Neural cell (in vitro differentiated cells): Measurements from ENCODE around the gene CLIP3. TPM values are rescaled to one million over a fixed set of nuclear protein-coding genes. Genes with fewer than 3 reads are reported as not detected.

ENCODE experiments used
- H2AFZ ChIP-seq: fragments of 200-600, 300-800 bp; sonication (generic), shearing (Covaris generic); 2 replicates; pipeline ENCODE4 v1.6.0; 2014; ENCODE audit warnings: low read depth, mild to moderate bottlenecking, antibody characterized with exemption, low read length, moderate library complexity
- H3F3A ChIP-seq: fragments of 200-600 bp; shearing (Covaris generic); 2 replicates; pipeline ENCODE4 v1.6.1; 2016; ENCODE audit warnings: mild to moderate bottlenecking, moderate library complexity, mixed read lengths, antibody characterized with exemption, low read length; ENCODE audit not compliant: insufficient read depth, poor library complexity, severe bottlenecking
- H3K27ac ChIP-seq: fragments of 200-600, 300-800 bp; sonication (generic), shearing (Covaris generic); 2 replicates; pipeline ENCODE4 v1.5.1; 2014; ENCODE audit warnings: mild to moderate bottlenecking, low read length, moderate library complexity
- H3K27me3 ChIP-seq: fragments of 300-800, 200-600 bp; sonication (generic), shearing (Covaris generic); 2 replicates; pipeline ENCODE4 v1.6.0; 2014; ENCODE audit warnings: mild to moderate bottlenecking, low read depth, low read length, moderate library complexity; ENCODE audit not compliant: insufficient read depth
- H3K36me3 ChIP-seq: fragments of 300-800, 200-600 bp; sonication (generic), shearing (Covaris generic); 2 replicates; pipeline ENCODE4 v1.5.1; 2014; ENCODE audit warnings: mild to moderate bottlenecking, antibody characterized with exemption, low read length, moderate library complexity; ENCODE audit not compliant: insufficient read depth
- H3K4me2 ChIP-seq: fragments of 300-800, 200-600 bp; sonication (generic), shearing (Covaris generic); 2 replicates; pipeline ENCODE4 v1.6.0; 2014; ENCODE audit warnings: mild to moderate bottlenecking, low read length
- H3K4me3 ChIP-seq: fragments of 300-800, 200-600 bp; sonication (generic), shearing (Covaris generic); 2 replicates; pipeline ENCODE4 v1.5.1; 2014; ENCODE audit warnings: mild to moderate bottlenecking, low read length, moderate library complexity
- H3K79me2 ChIP-seq: fragments of 200-600 bp; shearing (Covaris generic); replicated peaks from 2 replicates; pipeline ENCODE4 v1.6.0; 2014; ENCODE audit warnings: mild to moderate bottlenecking, low read length, moderate library complexity; ENCODE audit not compliant: insufficient read depth
- H3K9ac ChIP-seq: fragments of 300-800, 200-600 bp; sonication (generic), shearing (Covaris generic); 2 replicates; pipeline ENCODE4 v1.6.1; 2016; ENCODE audit warnings: mild to moderate bottlenecking, low read length, mixed read lengths
- H3K9me2 ChIP-seq: fragments of 200-600 bp; shearing (Covaris generic); 2 replicates; pipeline ENCODE4 v1.6.1; 2016; ENCODE audit warnings: mild to moderate bottlenecking, low read length, mixed read lengths; ENCODE audit not compliant: insufficient read depth
- H3K9me3 ChIP-seq: fragments of 200-600, 300-800 bp; sonication (generic), shearing (Covaris generic); 2 replicates; pipeline ENCODE4 v1.6.1; 2016; ENCODE audit warnings: mild to moderate bottlenecking, mixed run types, low read length, moderate library complexity, mixed read lengths
- H4K20me1 ChIP-seq: fragments of 200-600 bp; shearing (Covaris generic); 2 replicates; pipeline ENCODE4 v1.6.1; 2016; ENCODE audit warnings: mild to moderate bottlenecking, mixed run types; ENCODE audit not compliant: insufficient read depth
- EP300 ChIP-seq: fragments of 450-650 bp; conservative IDR thresholded peaks from 2 replicates; pipeline ENCODE4 v1.6.1; 2014; ENCODE audit warnings: antibody characterized with exemption, mild to moderate bottlenecking, moderate library complexity; ENCODE audit not compliant: poor library complexity, severe bottlenecking
- MXI1 ChIP-seq: fragments of 450-650 bp; conservative IDR thresholded peaks from 2 replicates; pipeline ENCODE4 v1.6.1; 2014; ENCODE audit warnings: antibody characterized with exemption, mild to moderate bottlenecking; ENCODE audit not compliant: poor library complexity, severe bottlenecking
- POLR2AphosphoS5 ChIP-seq: IDR thresholded peaks from 2 replicates; pipeline ENCODE4 v1.6.1; 2012
- SMC3 ChIP-seq: fragments of 450-650 bp; conservative IDR thresholded peaks from 2 replicates; pipeline ENCODE4 v1.6.1; 2014; ENCODE audit warnings: antibody characterized with exemption, mild to moderate bottlenecking, moderate library complexity; ENCODE audit not compliant: poor library complexity
- TAF1 ChIP-seq: IDR thresholded peaks from 2 replicates; pipeline ENCODE4 v1.6.1; 2012; ENCODE audit warnings: low read depth
- polyA plus RNA-seq: library from polyadenylated mRNA; depleted of rRNA; stranded (reverse); fragments of >200 nt; gene quantifications from 2 replicates; pipeline ENCODE4 v1.2.3, GENCODE V29; 2014
- TF ChIP-seq, protein P1 (sequence below): IDR thresholded peaks from 2 replicates; pipeline ENCODE4 v1.6.1; 2012; ENCODE audit warnings: borderline replicate concordance

Gene CLIP3
- polyA plus RNA-seq, 1 donor from 2014 or later: 5.6 TPM

DNA sequence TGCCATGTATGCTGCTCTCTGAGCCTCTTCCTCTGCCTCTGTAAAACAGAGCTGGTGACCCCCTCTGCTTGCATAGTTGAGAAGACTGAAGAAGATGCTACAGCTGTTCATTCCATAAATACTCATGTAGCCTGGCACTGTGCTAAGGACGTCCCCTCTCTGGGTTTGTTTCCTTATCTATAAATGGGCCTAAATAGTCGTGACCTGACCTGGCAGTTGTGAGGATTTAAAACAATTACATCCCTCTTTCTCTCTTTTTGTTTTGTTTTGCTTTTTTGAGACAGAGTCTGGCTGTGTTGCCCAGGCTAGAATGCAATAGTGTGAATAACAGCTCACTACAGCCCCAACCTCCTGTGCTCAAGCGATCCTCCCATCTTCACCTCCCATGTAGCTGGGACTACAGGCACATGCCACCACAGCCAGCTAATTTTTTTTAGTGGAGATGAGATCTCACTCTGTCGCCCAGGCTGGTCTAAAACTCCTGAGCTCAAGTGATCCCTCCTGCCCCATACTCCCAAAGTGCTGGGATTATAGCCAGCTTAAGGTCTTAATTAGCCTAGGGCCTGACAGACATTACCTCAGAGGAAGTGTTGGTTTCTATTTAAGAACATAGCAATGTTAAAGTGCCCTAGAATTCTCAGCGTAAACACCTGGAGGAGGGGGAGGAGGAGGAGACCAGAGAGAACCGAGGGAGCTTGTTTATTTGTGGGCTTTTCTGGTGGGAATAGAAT, 26.7 kb upstream of the CLIP3 start:
- Histone ChIP-seq H3K9me2 (no peaks in the 10 kb centered on the region), H3K4me2 (no peak overlapping the region), H3K27ac (no peak overlapping the region), H3K36me3 (no peaks in the 10 kb centered on the region), H3K4me3 (no peak overlapping the region), H3K9ac (no peak overlapping the region), H2AFZ (no peak overlapping the region), H3K79me2 (peaks cover 9% of the 10 kb centered on the region), H3K27me3 (no peaks in the 10 kb centered on the region), H3F3A (no peaks in the 10 kb centered on the region), H4K20me1 (no peaks in the 10 kb centered on the region), H3K9me3 (no peaks in the 10 kb centered on the region)
- TF ChIP-seq TAF1: no peak
- TF ChIP-seq, protein P1, sequence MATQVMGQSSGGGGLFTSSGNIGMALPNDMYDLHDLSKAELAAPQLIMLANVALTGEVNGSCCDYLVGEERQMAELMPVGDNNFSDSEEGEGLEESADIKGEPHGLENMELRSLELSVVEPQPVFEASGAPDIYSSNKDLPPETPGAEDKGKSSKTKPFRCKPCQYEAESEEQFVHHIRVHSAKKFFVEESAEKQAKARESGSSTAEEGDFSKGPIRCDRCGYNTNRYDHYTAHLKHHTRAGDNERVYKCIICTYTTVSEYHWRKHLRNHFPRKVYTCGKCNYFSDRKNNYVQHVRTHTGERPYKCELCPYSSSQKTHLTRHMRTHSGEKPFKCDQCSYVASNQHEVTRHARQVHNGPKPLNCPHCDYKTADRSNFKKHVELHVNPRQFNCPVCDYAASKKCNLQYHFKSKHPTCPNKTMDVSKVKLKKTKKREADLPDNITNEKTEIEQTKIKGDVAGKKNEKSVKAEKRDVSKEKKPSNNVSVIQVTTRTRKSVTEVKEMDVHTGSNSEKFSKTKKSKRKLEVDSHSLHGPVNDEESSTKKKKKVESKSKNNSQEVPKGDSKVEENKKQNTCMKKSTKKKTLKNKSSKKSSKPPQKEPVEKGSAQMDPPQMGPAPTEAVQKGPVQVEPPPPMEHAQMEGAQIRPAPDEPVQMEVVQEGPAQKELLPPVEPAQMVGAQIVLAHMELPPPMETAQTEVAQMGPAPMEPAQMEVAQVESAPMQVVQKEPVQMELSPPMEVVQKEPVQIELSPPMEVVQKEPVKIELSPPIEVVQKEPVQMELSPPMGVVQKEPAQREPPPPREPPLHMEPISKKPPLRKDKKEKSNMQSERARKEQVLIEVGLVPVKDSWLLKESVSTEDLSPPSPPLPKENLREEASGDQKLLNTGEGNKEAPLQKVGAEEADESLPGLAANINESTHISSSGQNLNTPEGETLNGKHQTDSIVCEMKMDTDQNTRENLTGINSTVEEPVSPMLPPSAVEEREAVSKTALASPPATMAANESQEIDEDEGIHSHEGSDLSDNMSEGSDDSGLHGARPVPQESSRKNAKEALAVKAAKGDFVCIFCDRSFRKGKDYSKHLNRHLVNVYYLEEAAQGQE: no peak
- TF ChIP-seq POLR2AphosphoS5: no peak

DNA sequence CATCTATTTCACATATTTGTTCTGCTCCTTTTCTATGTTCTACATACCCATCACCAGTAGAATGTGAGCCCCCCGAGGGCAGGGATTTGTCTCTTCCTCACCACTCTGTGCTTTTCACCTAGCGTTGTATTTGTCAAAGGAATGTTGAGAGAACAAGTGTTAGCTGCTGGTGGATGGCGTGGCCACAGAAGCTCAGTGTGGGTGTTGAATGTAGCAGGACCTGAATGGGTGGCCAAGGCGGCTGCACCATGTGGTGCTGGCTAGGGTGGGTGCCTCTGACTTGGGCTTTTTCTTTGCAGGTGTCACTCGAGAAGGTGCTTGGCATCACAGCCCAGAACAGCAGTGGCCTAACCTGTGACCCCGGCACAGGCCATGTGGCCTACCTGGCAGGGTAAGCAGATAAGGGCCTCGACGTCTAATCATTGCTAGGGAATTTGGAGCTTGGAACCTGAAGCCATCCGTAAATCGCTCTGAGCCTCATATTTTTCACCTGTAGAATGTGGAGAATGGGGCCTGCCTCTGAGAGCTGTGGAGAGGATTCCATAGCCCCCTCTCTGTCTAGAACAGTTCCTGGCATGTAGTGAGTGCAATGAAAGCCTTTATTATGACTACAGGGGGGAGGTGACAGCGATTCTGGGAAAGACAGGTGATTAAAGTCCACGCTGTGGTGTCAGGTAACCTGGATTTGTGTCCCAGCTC, 26.0 kb upstream of the CLIP3 start:
- H3K9ac ChIP-seq: no peak overlapping the region
- H3K9me2 ChIP-seq: no peaks in the 10 kb centered on the region
- H3K36me3 ChIP-seq: no peaks in the 10 kb centered on the region
- no peaks in the 10 kb centered on the region for H3F3A ChIP-seq
- H3K79me2 ChIP-seq: peaks cover 9% of the 10 kb centered on the region
- H3K27me3 ChIP-seq: no peaks in the 10 kb centered on the region
- no peak overlapping the region for H3K4me3 ChIP-seq
- TF ChIP-seq POLR2AphosphoS5: no peak
- no peak for TF ChIP-seq SMC3
- TF ChIP-seq MXI1: no peak
- no peak for TF ChIP-seq EP300
- TF ChIP-seq, protein P1: no peak
- no peak for TF ChIP-seq TAF1
- H3K27ac ChIP-seq: no peak overlapping the region
- no peak overlapping the region for H3K4me2 ChIP-seq
- no peak overlapping the region for H2AFZ ChIP-seq
- H3K9me3 ChIP-seq: no peaks in the 10 kb centered on the region
- no peaks in the 10 kb centered on the region for H4K20me1 ChIP-seq
